Rectal smooth muscle tissue (tissue), 1 donor: ENCODE results near the gene MCRS1.

Source experiments
- H3K27ac ChIP-seq: one replicate; pipeline ENCODE4 v1.7.0; 2013; ENCODE audit warnings: low read depth, low read length, inconsistent platforms
- H3K27me3 ChIP-seq: one replicate; pipeline ENCODE4 v1.7.0; 2013; ENCODE audit warnings: low read length; ENCODE audit not compliant: control insufficient read depth, insufficient read depth
- H3K36me3 ChIP-seq: one replicate; pipeline ENCODE4 v1.7.0; 2013; ENCODE audit warnings: low read length; ENCODE audit not compliant: control insufficient read depth, insufficient read depth
- H3K4me1 ChIP-seq: one replicate; pipeline ENCODE4 v1.7.0; 2013; ENCODE audit warnings: low read length; ENCODE audit not compliant: control insufficient read depth, insufficient read depth
- H3K4me3 ChIP-seq: one replicate; pipeline ENCODE4 v1.7.0; 2013; ENCODE audit warnings: low read length
- H3K9ac ChIP-seq: one replicate; pipeline ENCODE4 v1.7.0; 2013; ENCODE audit warnings: low read length

MCRS1 gene

GRCh38 chr12:49588721-49589516, 21.0 kb upstream of the MCRS1 start:
- no peaks in the 10 kb centered on the region for H3K27me3 ChIP-seq
- H3K36me3 ChIP-seq = no peaks in the 10 kb centered on the region
- no peak overlapping the region for H3K9ac ChIP-seq
- no peak overlapping the region for H3K27ac ChIP-seq
- H3K4me3 ChIP-seq = no peak overlapping the region
- no peaks in the 10 kb centered on the region for H3K4me1 ChIP-seq

GRCh38 chr12:49588281-49588680, 20.3 kb upstream of the MCRS1 start:
- Histone ChIP-seq H3K4me1 (peaks cover 4% of the 10 kb centered on the region), H3K27ac (no peak overlapping the region), H3K36me3 (no peaks in the 10 kb centered on the region), H3K9ac (no peak overlapping the region), H3K27me3 (no peaks in the 10 kb centered on the region), H3K4me3 (no peak overlapping the region)

- H3K4me3 ChIP-seq = no peak overlapping the region
- peaks cover 13% of the 10 kb centered on the region for H3K4me1 ChIP-seq
- H3K27ac ChIP-seq = no peak overlapping the region
- H3K9ac ChIP-seq = no peak overlapping the region
- H3K27me3 ChIP-seq = no peaks in the 10 kb centered on the region
- no peaks in the 10 kb centered on the region for H3K36me3 ChIP-seq
Observed at GRCh38 chr12:49587174-49587908, 19.4 kb upstream of the MCRS1 start.

GRCh38 chr12:49585477-49586459, 17.8 kb upstream of the MCRS1 start:
- Histone ChIP-seq H3K27ac (no peak overlapping the region), H3K9ac (no peak overlapping the region), H3K4me1 (peaks cover 18% of the 10 kb centered on the region), H3K4me3 (no peak overlapping the region), H3K27me3 (no peaks in the 10 kb centered on the region), H3K36me3 (no peaks in the 10 kb centered on the region)

GRCh38 chr12:49584591-49584990, 16.6 kb upstream of the MCRS1 start:
- no peak overlapping the region for H3K9ac ChIP-seq
- no peak overlapping the region for H3K4me3 ChIP-seq
- no peaks in the 10 kb centered on the region for H3K36me3 ChIP-seq
- H3K27ac ChIP-seq = no peak overlapping the region
- peaks cover 21% of the 10 kb centered on the region for H3K4me1 ChIP-seq
- no peaks in the 10 kb centered on the region for H3K27me3 ChIP-seq

GRCh38 chr12:49583366-49584094, 15.6 kb upstream of the MCRS1 start:
- Histone ChIP-seq H3K4me1 (peaks cover 21% of the 10 kb centered on the region), H3K27ac (peak overlapping the region; percentile 27), H3K36me3 (no peaks in the 10 kb centered on the region), H3K27me3 (no peaks in the 10 kb centered on the region), H3K9ac (no peak overlapping the region), H3K4me3 (no peak overlapping the region)

GRCh38 chr12:49582850-49583249, 14.9 kb upstream of the MCRS1 start:
- peaks cover 21% of the 10 kb centered on the region for H3K4me1 ChIP-seq
- peak overlapping the region; percentile 27 for H3K27ac ChIP-seq
- H3K27me3 ChIP-seq = no peaks in the 10 kb centered on the region
- no peak overlapping the region for H3K4me3 ChIP-seq
- H3K9ac ChIP-seq = no peak overlapping the region
- H3K36me3 ChIP-seq = no peaks in the 10 kb centered on the region

- H3K27ac ChIP-seq = no peak overlapping the region
- no peak overlapping the region for H3K9ac ChIP-seq
Observed at GRCh38 chr12:49582201-49582600, 14.3 kb upstream of the MCRS1 start.

GRCh38 chr12:49580572-49581535, 12.9 kb upstream of the MCRS1 start:
- H3K9ac ChIP-seq = no peak overlapping the region
- H3K36me3 ChIP-seq = no peaks in the 10 kb centered on the region
- no peak overlapping the region for H3K27ac ChIP-seq
- no peaks in the 10 kb centered on the region for H3K27me3 ChIP-seq
- peaks cover 21% of the 10 kb centered on the region for H3K4me1 ChIP-seq
- no peak overlapping the region for H3K4me3 ChIP-seq

More at GRCh38 chr12:49582201-49582600, 14.3 kb upstream of the MCRS1 start:
- Histone ChIP-seq H3K36me3 (no peaks in the 10 kb centered on the region), H3K4me1 (peaks cover 21% of the 10 kb centered on the region), H3K4me3 (no peak overlapping the region), H3K27me3 (no peaks in the 10 kb centered on the region)

GRCh38 chr12:49578471-49579112, 10.7 kb upstream of the MCRS1 start:
- Histone ChIP-seq H3K36me3 (no peaks in the 10 kb centered on the region), H3K27me3 (no peaks in the 10 kb centered on the region), H3K4me1 (peaks cover 20% of the 10 kb centered on the region), H3K9ac (no peak overlapping the region), H3K27ac (no peak overlapping the region), H3K4me3 (no peak overlapping the region)
